NK-92 (cell line): ENCODE results near the gene LRRC1.

ENCODE experiments used
- DNase-seq: peaks from one replicate; lab custom pipeline; 2025; ENCODE audit not compliant: unreplicated experiment; lab: John Stamatoyannopoulos, UW

Gene LRRC1

DNA sequence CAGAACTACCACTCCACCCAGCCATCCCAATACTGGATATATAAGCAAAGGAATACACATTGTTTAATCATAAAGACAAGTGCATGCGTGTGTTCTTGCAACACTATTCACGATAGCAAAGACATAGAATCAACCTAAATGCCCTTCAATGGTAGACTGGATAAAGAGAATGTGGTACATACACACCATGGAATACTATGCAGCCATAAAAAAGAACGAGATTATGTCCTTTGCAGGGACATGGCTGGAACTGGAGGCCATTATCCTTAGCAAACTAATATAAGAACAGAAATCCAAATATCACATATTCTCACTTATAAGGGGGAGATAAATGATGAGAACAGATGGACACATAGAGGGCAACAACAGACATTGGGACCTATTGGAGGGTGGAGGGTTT, 156.6 kb downstream of the LRRC1 start:
- DNase-seq: no peak

DNA sequence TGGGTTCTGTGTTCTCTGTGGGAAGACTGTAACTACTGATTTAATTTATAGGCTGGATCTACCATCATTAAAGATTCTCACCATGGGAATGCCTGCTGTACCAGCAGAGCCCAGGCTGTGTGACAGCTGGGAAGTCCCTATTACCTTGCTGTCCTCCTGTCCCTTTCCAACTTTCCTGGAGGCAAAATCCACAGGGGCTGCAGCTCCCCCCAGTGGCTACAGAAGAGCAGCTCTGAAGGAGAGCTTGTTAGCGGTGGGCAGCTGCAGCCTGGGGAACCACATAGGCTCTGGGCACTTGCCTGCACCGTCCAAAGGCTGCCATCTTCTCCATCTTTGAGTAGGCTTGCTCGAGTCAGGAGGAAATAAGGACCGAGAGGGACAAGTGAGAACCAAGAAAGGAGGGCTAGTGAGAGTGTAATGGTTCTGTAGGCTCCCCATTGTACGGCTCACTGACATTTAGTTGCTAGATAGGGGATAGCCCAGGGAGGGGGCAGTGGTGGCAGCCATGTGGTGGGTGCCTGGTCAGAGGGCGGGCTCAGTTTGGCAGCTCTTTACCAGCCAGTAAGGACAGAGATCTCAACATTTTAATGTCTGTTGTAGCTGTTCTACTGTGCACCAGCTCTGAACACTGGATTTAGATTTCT, 161.4 kb downstream of the LRRC1 start:
- DNase-seq: no peak

DNA sequence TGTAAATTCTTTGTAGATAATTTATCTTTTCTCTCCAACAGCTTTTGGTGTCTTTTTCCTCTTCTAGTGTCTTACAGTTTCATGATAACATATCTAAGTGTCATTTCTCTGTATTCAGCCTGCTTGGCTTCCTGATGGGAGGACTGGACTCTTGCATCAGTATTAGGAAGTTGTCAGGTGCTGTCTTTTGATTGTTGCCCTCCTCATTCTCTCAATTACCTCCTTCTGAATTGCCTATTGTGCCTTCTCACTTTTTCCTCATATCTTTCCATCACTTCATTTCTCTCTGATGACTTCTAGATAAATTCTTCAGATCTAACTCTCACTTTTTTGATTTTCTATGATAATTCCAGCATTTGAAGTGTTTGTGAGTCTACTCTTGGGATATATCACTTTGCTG, 162.0 kb downstream of the LRRC1 start:
- DNase-seq: no peak

DNA sequence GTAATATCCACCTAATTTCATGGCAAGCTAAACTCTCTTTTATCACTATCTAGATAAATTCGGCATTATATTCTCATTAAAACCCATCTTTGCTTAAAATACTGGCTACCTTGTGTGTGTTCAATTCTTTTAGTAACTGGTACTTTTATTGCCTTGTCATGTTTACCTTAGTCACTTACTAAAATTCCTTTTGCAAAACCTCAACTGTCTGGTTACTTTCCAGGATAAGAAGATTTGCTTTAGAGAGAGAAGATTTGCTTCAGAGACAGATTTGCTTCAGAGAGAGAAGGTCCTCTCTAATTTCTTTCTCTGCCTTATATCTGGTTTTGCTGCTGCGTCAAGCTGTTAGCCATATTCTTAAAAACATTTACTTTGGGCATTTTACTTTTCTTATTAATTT, 164.9 kb downstream of the LRRC1 start:
- DNase-seq: no peak

DNA sequence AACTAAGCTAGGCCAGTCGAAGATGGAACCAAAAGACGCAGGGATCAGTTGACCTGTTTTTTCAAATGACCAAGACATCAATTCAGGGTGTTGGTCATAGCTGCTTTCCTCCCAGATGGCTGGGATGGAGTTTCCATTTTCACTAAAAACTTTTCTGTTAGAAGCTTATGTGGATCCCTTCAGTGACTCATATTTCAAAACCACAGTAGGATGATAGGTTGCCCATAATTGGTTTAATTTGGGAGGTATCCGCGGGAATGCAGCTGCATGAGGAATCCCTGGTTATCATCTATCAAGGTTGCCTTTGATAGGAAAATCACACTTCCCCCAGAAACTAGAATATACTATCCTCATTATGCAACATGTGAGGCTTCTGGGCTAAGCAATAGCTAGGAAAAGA, 165.5 kb downstream of the LRRC1 start:
- DNase-seq: no peak

DNA sequence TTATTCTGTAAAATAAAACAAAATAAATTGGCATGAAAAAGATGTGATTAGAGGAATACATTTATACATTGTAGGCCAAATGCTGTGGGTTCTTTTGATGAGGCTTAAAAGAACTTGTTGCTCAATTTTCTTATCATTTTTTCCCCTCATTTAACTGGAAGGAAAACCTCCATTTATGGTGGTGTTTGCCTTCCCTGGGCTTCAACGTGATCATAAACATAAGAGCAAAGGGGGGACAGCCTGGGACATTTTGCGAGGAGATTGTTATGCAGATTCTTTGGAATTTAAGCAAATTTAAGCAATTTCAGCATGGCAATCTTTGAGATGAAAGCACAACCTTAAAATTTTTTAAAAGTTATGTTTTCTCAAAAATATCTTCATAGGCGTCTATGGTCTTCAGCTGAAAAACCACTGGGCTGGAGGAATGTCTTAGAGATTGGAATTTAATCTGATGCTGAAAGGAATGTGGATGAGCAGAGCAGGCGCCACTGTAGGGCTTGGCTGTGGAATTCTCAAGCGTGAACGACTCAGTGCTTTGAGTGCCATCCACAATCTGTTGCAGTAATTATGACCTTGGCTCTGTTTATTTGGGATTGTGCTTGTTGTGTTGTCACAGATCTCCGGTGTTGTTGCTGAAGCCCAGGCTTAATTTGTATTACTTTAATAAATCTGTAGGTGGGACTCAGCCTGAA, 167.0 kb downstream of the LRRC1 start:
- DNase-seq: no peak

DNA sequence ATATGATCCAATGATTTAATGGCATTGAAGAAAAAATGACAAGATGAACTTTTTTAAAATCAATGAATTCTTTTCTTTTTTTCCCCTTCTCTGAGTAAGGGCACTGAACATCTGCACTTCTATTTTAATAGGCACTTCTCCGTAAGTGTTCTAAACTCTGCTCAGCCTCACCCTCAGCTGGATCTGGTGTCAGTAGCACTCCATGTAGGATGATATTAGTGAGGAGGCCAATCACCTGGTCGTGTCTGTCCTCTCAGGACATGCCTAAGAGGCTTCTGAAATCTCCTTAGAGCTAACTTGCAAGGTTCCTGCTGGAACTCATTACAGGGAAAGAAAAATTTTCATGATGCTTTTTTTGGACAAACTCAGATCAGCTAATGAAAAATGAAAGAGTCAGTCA, 167.8 kb downstream of the LRRC1 start:
- DNase-seq: no peak

DNA sequence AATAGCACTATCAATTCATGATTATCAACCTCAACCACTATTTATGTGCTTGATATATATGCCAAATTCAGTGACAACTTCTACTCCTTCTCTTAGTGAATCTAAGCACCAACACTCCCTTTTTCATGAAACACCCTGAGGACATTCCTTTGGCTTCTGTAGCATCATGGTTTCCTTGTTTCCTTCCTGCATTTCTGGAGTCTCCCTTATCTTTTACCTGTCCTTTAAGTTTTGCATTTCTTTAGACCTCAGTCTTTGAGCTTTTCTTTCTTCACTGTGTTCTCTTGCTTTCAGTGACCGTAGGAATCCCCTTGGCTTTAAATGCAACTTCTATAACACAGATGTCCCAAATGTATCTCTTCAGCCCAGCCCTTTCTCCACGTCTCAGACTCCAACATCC, 172.6 kb downstream of the LRRC1 start:
- DNase-seq: no peak
